NCI-H510A treated with DMSO at 0.1 percent for 48 hours (cell line): Measurements from ENCODE around the gene CHADL.
"Not testable (repeated sequence)": the region's sequence is repeated elsewhere in the genome, so short reads cannot be mapped to it uniquely, and the experiment has no call there.

Experiments
- DNase-seq: peaks from one replicate; lab custom pipeline; 2025; lab: John Stamatoyannopoulos, UW

CHADL gene, protein sequence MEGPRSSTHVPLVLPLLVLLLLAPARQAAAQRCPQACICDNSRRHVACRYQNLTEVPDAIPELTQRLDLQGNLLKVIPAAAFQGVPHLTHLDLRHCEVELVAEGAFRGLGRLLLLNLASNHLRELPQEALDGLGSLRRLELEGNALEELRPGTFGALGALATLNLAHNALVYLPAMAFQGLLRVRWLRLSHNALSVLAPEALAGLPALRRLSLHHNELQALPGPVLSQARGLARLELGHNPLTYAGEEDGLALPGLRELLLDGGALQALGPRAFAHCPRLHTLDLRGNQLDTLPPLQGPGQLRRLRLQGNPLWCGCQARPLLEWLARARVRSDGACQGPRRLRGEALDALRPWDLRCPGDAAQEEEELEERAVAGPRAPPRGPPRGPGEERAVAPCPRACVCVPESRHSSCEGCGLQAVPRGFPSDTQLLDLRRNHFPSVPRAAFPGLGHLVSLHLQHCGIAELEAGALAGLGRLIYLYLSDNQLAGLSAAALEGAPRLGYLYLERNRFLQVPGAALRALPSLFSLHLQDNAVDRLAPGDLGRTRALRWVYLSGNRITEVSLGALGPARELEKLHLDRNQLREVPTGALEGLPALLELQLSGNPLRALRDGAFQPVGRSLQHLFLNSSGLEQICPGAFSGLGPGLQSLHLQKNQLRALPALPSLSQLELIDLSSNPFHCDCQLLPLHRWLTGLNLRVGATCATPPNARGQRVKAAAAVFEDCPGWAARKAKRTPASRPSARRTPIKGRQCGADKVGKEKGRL

DNA sequence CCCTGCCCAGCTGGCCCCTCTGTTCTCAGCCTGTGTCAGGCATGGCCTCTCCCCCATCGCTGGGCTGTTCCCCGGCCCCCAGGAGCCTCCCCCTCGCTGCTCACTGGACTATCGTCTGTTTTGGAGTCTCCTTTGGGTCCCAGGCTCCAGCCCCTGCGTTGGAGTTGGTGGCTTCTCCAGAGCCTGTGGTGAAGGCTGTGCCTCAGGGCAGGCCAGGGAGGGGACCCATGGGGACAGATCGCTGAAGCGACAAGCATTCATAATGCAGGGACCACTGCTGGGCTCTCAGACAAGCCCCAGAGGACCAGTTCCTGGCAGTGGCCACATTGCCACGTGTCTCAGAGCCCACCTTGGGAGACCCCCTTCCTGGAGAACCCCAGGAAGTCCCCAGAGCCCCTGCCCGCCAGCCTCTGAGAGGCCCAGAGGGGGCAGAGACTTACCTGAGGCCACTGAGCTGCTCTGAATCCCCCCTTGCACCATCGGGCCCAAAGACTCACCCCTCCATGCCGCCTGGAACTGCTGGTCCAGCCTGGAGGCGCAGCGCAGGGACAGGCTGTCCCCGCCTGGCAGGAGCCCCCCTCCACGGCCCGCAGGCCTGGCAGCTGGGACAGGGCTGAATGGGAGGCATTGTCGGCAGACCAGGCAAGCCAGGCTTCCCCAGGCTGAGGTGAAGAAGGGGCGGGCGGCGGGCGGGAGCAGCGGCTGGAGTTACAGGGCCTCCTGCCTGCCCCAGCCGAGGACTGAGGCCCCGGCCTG lies at the start of gene CHADL:
Gene CHADL (minus strand): TSS at position 555 of the 756 bp plus-strand sequence. CDS start 50 bp downstream, at position 505.
- DNase-seq, result no peak

GRCh38 chr22:41289671-41290070 lies 48.9 kb upstream of the CHADL start:
- no peak for DNase-seq

GRCh38 chr22:41288245-41288946 lies 47.7 kb upstream of the CHADL start:
- peak; percentile 58 for DNase-seq

- DNase-seq, result no peak
These were observed 45.9 kb upstream of the CHADL start for GRCh38 chr22:41286639-41287091.

DNA sequence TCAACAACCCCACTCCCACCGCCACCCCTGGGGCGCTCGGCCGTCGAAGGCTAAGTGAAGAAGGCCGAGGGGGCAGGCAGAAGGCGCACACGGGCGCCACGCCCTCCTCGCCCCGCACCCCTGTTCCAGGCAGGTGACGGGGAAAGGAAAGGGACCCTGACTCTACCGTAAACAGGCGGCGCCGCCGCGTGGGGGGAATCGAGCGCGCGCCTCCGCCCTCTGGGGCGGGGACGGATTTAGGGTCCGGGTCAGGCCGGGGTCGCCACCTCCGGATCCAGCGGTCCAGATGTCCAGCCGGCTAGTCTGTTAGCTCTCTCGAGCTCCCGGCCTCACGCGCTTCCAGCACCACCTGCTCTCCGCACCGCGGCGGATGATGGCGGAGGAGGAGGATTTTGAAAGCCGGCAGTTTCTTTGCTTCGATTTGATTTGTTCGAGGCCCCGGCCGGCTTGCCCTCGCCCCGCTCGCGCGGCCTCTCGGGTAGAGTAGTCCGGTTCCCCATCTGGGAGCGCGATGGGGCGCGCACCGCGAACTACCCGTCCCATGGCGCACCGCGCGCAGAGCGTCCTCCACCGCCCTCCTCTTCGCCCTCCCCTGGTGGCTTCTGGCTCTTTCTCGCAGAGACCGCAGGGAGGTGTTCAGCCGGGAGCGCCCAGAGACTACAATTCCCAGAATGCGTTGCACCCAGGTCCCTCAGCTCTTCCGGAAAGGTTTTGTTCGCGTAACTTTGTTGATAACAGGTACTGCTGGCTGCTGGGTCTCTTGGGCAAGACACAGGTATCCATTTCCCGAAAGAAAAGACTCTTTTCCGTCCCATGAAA lies 45.3 kb upstream of the CHADL start, which contains the start of gene RANGAP1:
Gene RANGAP1 (minus strand): TSS at position 368 of the 819 bp plus-strand sequence. CDS start 5,143 bp downstream, outside the sequence.
- peak; percentile 95 for DNase-seq

DNA sequence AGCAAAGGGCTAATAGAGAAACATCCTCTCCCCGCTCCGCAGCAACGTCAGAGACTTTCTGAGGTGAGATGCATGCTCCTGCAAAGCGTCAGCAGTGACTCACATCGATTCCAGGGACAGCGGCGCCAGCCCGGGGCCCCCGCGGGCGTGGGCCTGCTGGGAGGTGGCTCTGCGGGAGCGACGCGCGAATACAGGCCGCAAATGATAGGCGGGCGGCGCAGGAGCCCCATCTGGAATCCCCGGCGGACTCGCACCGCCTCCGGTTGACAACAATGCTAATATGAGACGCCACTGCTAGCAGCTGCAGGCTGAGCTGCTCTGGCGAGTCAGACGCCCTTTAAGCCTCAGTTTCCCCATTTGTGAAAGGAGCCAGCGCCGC lies 44.7 kb upstream of the CHADL start:
- DNase-seq, result no peak

- DNase-seq, result no peak
These were observed 43.7 kb upstream of the CHADL start for GRCh38 chr22:41284465-41284864.

- DNase-seq, result no peak
These were observed 40.1 kb upstream of the CHADL start for GRCh38 chr22:41280854-41281253.

- DNase-seq, result no peak
These were observed 39.3 kb upstream of the CHADL start for GRCh38 chr22:41280065-41280464.

DNA sequence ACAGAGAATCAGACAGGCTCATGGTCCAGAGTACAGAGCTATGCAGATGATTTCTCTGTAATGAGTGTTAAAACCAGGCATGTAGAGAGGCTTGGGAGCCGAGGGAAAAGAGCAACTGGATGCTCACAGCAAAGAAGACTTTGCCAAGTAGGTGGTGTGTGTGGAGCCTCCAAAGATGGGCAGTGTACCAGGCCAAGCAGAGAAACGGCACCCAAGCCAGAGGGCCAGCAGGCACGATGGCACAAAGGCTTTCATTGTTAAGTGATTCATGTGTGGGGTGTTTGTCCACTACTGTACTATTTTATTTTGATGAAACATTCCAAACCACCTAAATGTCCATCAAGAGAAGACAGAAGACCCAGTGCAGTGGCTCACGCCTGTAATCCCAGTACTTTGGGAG lies 34.1 kb upstream of the CHADL start:
- DNase-seq, result no peak

GRCh38 chr22:41273128-41273527 lies 32.4 kb upstream of the CHADL start:
- DNase-seq, result no peak

- DNase-seq, result no peak
These were observed 31.1 kb upstream of the CHADL start for GRCh38 chr22:41271787-41272186.

DNA sequence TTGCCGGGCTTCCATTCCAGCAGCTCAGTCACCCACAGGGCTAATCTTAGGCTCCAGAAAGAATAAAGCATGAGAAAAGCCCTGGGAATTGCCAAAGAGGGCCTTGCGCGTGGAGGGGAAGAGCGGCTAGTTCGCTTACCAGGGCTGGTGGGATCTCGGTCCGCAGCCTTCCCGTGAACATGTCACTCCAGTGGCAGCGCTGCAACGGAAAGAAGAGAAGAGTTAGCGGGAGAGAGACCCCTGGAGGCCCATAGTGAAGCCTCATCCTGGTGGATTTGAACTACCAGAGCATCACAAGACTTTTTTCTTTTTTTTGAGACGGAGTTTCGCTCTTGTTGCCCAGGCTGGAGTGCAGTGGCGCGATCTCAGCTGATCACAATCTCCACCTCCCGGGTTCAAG lies 27.2 kb upstream of the CHADL start:
- no peak for DNase-seq

DNA sequence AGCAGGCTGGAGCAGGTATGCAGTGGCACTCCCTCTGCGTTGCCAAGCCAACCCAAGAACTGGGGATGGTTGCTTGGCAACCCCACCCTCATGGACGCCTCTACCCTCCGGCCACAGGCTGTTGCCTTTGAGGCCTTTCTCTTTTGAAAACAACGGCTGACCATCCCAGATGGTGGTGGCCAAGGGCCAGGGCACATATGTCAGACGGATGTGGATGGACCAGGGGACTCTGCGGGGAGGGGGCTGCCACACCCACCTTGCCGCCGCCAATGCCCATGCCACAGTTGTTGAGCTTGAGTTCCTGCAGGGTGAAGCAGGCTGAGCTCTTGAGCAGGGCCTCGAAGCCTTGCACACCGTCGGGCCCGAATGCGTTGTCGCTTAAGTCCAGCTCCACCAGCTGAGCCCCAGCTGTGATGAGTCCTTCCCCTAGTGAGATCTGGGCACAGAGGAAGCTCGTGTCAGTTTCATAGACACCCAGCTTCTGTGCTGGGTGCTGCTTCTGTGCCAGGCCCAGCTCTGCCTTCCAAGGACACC lies 23.7 kb upstream of the CHADL start:
- DNase-seq, result no peak

DNA sequence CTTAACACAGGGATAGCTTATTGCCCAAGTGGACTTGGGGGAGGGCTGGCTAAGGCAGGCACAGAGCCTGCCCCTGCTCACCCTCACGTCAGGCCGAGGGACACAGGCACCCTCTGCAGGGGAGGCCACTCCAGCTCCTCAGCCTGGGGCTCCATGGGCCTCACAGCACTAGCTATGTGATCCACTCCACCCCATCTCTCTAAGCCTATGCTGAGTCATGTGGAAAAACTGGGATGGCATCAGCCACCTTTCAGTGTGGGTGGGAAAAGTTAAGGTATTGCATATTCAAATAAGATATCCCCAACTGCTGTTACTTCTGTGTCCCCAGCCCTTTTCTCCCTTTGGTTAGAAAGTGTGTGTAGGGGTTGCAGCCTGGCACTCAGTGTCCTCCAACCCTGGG lies 23.0 kb upstream of the CHADL start:
- no peak for DNase-seq

DNA sequence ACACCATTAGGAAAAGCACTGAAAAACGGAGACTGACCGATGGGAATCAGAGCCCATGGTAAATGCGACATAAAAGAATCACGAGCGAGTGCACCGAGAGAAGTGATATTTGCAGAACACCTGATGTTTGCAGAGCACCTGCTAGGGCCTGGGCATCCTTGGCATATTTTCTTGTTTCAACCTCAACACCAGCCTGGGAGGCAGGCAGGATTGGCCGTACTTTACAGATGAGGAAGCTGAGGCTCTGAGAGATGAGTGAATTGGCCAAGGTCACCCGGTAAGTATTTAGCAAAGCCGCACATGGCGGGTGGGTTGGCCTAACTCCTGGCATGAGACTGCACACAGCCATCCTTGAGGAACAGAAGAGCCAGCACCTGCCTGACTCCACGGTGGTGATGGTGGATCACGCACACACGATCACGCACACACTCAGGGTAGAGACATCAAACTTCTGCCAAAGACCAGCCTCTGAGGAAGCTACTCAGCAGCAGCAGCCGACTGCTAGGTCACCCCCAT lies 21.6 kb upstream of the CHADL start:
- no peak for DNase-seq

- no peak for DNase-seq
These were observed 21.0 kb upstream of the CHADL start for GRCh38 chr22:41261541-41262249.

DNA sequence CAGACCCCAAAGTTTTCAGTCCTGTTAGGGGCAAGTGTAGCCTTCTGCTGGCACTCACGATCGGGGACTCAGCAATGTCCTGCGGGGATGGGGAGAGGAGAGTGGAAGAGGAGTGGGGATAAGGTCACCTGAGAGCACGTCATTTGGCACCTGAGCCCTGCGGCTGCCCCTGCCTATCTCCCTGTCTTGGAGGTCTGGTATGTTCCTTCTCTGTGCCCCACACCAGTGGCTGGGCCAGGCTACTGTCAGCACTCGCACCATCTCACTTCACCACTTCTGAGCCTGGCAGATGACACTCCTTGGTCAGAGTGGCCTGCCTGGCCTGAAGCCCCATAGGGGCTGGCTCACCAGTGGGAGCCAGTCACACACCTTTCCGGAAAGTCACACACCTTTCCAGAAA lies 20.1 kb upstream of the CHADL start:
- DNase-seq, result no peak

DNA sequence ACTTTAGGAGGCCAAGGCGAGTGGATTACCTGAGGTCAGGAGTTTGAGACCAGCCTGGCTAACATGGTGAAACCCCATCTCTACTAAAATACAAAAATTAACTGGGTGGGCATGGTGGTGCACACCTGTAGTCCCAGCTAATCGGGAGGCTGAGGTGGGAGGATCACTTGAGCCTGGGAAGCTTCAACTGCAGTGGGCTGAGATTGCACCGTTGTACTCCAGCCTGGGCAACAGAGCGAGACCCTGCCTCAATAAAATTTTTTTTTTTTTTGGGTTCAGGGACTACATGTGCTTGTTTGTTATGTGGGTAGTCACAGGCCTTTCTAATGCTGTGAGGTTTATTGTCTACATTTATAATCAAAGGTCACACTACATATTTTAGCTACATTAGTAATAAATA lies 19.0 kb upstream of the CHADL start:
- not testable (repeated sequence) for DNase-seq

DNA sequence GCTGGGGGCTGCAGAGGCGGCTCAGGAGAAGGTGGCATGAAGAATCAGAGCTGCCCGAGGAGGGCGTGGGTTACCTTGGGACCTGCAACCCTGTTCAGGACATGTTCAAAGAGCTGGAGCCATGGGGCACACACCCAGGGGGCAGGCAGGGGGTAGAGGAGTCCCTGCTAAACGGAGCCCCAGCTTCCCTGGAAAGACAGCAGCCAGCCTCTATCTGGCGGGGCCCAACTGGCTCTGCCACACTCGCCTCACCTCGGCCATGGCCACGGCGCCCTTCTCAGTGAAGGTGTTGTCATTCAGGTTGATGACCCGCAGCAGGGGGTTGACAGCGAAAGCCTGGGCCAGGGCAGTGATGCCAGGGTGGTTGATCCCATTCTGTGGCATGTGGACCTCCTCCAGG lies 17.0 kb upstream of the CHADL start:
- no peak for DNase-seq
